Ovary (tissue), 3 donors: ENCODE results near the gene HDAC7.
A peak's percentile ranks its signal among the peaks of the same experiment; 100 is the strongest.

Experiments
- POLR2A ChIP-seq: fragments of 450-650 bp; IDR thresholded peaks from one replicate; pipeline ENCODE4 v1.6.1; 2017; ENCODE audit warnings: antibody characterized with exemption, mild to moderate bottlenecking, moderate library complexity
- TF ChIP-seq, protein P1 (sequence below), 3 donors: fragments of 450-650 bp in 2 of 3; fragments of 200-600 bp in 1 of 3; IDR thresholded peaks; one replicate each; pipeline versions ENCODE4 v1.5.1 to v1.8.0; 2016 to 2022; ENCODE audit warnings: antibody characterized with exemption in 3 of 3, mild to moderate bottlenecking in 1 of 3
- donor health status: DM: no; HTN: no; CAD: no.

GRCh38 chr12:47758834-47759690 is 60.6 kb downstream of the HDAC7 start, which contains the start of gene RAPGEF3:
- TF ChIP-seq, protein P1, sequence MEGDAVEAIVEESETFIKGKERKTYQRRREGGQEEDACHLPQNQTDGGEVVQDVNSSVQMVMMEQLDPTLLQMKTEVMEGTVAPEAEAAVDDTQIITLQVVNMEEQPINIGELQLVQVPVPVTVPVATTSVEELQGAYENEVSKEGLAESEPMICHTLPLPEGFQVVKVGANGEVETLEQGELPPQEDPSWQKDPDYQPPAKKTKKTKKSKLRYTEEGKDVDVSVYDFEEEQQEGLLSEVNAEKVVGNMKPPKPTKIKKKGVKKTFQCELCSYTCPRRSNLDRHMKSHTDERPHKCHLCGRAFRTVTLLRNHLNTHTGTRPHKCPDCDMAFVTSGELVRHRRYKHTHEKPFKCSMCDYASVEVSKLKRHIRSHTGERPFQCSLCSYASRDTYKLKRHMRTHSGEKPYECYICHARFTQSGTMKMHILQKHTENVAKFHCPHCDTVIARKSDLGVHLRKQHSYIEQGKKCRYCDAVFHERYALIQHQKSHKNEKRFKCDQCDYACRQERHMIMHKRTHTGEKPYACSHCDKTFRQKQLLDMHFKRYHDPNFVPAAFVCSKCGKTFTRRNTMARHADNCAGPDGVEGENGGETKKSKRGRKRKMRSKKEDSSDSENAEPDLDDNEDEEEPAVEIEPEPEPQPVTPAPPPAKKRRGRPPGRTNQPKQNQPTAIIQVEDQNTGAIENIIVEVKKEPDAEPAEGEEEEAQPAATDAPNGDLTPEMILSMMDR (IDR thresholded peaks at IDR 0.05) = peak in 2 of 3 donors; percentile 70 to 81
- peak; percentile 26 for TF ChIP-seq POLR2A
